Right lobe of liver (tissue), 6 donors: ENCODE data around the gene SCN3B. TPM values are rescaled to one million over a fixed set of nuclear protein-coding genes. Genes with fewer than 3 reads are reported as not detected.

Experiments used
- ATAC-seq, 4 donors: fragments of 200-7000 bp; cut with Tn5 transposase; one replicate each; pipeline ENCODE4 v1.9.1; 2020; ENCODE audit warnings: mild to moderate bottlenecking in 4 of 4, moderate library complexity in 4 of 4
- DNase-seq, 3 donors: peaks; one replicate each; pipeline ENCODE4 v3.0.0-alpha.2; 2020
- H3K27ac ChIP-seq, 3 donors: fragments of 200-600 bp; one replicate each; pipeline ENCODE4 v1.8.0; 2022
- H3K27me3 ChIP-seq, 2 donors: fragments of 200-600 bp; one replicate each; pipeline ENCODE4 v1.8.0; 2022
- H3K36me3 ChIP-seq, 4 donors: fragments of 200-600 bp; sonication (generic) in 1 of 4; one replicate each; pipeline versions ENCODE4 v1.5.1 to v1.8.0; 2017 to 2022; ENCODE audit warnings: control low read depth in 1 of 4
- H3K4me1 ChIP-seq, 4 donors: fragments of 200-600 bp; sonication (generic) in 1 of 4; one replicate each; pipeline versions ENCODE4 v1.5.1 to v1.8.0; 2017 to 2022; ENCODE audit warnings: control low read depth in 1 of 4
- H3K4me3 ChIP-seq, 3 donors: fragments of 200-600 bp; one replicate each; pipeline ENCODE4 v1.8.0; 2022
- H3K9me3 ChIP-seq, 4 donors: fragments of 200-600 bp; sonication (generic) in 1 of 4; one replicate each; pipeline versions ENCODE4 v1.5.1 to v1.8.0; 2017 to 2022; ENCODE audit warnings: control low read depth in 1 of 4
- POLR2A ChIP-seq: fragments of 450-650 bp; IDR thresholded peaks from one replicate; pipeline ENCODE4 v1.6.1; 2017; ENCODE audit warnings: antibody characterized with exemption, mild to moderate bottlenecking
- WGBS: methylation state at CpG from one replicate; pipeline ENCODE4 v1.1.6; 2018; ENCODE audit warnings: low coverage, low lambda C conversion rate; ENCODE audit not compliant: insufficient coverage; ENCODE audit errors: missing lambda C conversion rate; 5-methylcytosine and 5-hydroxymethylcytosine counted together
- intact Hi-C, 2 donors: fragments of 100-400 bp; cut with DNase I; formaldehyde crosslinking; loops; one replicate each; pipeline versions ENCODE4 v1.11.2 to v1.14.1; 2022
- total RNA-seq, 6 experiments: library from RNA; depleted of rRNA in 2 of 6; stranded (reverse); fragments of >200 nt in 2 of 6; fragmentation: NEBNext Ultra II Directional in 3 of 6; extraction: Animal tissue kit (Norgen Biotek cat#: 25700) in 3 of 6; gene quantifications; one replicate each; pipeline versions ENCODE4 v1.1.0 to v1.2.4, GENCODE V29; 2016 to 2023
- TF ChIP-seq, protein P1 (sequence below), 4 donors: fragments of 200-600 bp in 3 of 4; fragments of 450-650 bp in 1 of 4; IDR thresholded peaks; one replicate each; pipeline versions ENCODE4 v1.5.1 to v1.8.0; 2016 to 2022; ENCODE audit warnings: antibody characterized with exemption in 4 of 4, mild to moderate bottlenecking in 2 of 4
- donor health status: DM: no; HTN: yes; CAD: no.
- donor health status: DM: no; HTN: no; CAD: no.
- donor health status: DM: no; HTN: no; CAD: no.
- donor health status: DM: no; HTN: yes; CAD: no.
- donor health status: DM: no; HTN: yes; CAD: no.

SCN3B gene
- total RNA-seq, 6 experiments from 2014 or later: 0.04 to 0.20 (median 0.09) TPM; not detected in 1

DNA sequence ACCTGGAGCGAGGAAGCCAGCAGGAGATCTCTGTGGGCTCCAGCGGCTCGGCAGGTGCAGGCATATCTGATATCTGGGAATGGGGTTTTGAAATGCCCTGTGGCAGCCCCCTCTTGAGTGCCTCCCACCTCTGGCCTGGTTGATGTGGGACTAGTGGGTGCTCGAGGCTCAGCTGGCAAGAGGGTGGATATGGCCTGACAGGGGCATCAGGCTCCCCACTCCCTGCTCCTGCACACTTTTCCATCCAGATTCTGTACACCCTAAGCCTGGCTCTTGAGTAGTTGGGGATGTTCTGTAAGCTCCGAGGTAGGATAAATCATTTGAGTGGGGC is 75.0 kb downstream of the SCN3B start:
- TF ChIP-seq, protein P1, sequence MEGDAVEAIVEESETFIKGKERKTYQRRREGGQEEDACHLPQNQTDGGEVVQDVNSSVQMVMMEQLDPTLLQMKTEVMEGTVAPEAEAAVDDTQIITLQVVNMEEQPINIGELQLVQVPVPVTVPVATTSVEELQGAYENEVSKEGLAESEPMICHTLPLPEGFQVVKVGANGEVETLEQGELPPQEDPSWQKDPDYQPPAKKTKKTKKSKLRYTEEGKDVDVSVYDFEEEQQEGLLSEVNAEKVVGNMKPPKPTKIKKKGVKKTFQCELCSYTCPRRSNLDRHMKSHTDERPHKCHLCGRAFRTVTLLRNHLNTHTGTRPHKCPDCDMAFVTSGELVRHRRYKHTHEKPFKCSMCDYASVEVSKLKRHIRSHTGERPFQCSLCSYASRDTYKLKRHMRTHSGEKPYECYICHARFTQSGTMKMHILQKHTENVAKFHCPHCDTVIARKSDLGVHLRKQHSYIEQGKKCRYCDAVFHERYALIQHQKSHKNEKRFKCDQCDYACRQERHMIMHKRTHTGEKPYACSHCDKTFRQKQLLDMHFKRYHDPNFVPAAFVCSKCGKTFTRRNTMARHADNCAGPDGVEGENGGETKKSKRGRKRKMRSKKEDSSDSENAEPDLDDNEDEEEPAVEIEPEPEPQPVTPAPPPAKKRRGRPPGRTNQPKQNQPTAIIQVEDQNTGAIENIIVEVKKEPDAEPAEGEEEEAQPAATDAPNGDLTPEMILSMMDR (IDR thresholded peaks at IDR 0.05): no peak
- TF ChIP-seq POLR2A: no peak
- Histone ChIP-seq H3K4me3 (no peak overlapping the region), H3K9me3 (no peaks in the 10 kb centered on the region), H3K36me3 (no peaks in the 10 kb centered on the region), H3K27me3 (no peaks in the 10 kb centered on the region), H3K27ac (no peak overlapping the region), H3K4me1 (no peaks in the 10 kb centered on the region)
- no peak for ATAC-seq
- 51% methylated on average over 2 of the region's 5 CpGs for WGBS
- intact Hi-C loops: loop anchor here in 1 of 2 donors (5.0 to 10.0 kb wide), 2 partner anchors 65 to 128 kb away; no protein-coding TSS in a partner anchor
- no peak for DNase-seq

Other genes with a start within 250 kb of the SCN3B start
- 1 to 10 TPM; 1.0 to 2.0 (median 1.5) TPM for gene GRAMD1B, start 224.4 kb downstream of the SCN3B start, total RNA-seq
- 1 to 10 TPM; 2.0 to 4.0 (median 2.7) TPM for gene ZNF202, start 87.0 kb upstream of the SCN3B start, total RNA-seq
- not detected for gene OR6X1, start 99.9 kb upstream of the SCN3B start, total RNA-seq
- gene OR6M1, start 151.7 kb upstream of the SCN3B start, total RNA-seq: not detected
- gene TMEM225, start 231.0 kb upstream of the SCN3B start, total RNA-seq: not detected
- gene OR8D4, start 247.5 kb upstream of the SCN3B start, total RNA-seq: not detected